Hematopoietic multipotent progenitor cell treated with erythropoietin and hydrocortisone succinate and interleukin-3 and kit ligand, for 15 days (in vitro differentiated cells): ENCODE results near the gene CYP4A11.
"Not testable (repeated sequence)": the region's sequence is repeated elsewhere in the genome, so short reads cannot be mapped to it uniquely, and the experiment has no call there.

ENCODE experiments used
- DNase-seq: peaks from one replicate; pipeline ENCODE4 v3.0.0-alpha.2; 2015; ENCODE audit warnings: low spot score

Gene CYP4A11

GRCh38 chr1:46910790-46911189 is 30.5 kb downstream of the CYP4A11 start:
- DNase-seq: no peak

DNA sequence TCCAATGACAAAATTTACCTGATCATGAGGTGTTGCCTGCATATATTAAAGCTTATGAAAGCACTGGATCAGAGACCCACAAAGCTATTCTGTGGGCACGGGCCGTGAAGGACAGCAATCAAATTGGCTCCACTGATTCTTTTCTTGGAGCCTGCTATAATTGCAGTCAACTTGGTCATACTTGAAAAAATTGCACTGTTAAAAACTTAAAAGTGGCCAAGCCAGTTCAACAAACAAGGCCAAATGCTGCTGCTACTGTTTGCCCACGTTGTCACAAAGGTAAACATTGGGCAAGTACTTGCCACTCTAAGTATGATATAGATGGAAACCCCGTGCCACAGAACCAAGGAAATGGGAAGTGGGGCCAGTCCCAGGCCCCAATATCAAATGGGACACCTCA is 37.8 kb downstream of the CYP4A11 start:
- DNase-seq: no peak

DNA sequence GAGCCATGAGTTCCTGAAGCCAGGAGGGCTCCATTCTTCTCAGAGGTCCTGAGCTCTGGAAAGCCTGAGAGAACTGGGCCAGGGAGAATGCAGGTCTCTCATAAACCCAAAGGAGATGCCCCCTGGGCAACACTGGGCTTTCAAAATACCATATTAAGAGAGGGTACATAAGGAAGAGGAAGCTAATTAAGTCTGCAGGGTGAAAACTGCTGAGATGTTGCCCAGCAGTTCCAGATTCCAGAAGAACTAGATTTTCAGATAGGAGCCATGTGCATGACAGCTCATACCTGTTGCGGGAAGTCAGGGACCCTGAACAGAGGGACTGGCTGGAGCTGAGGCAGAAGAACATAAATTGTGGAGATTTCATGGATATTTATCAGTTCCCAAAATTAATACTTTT is 40.9 kb downstream of the CYP4A11 start:
- no peak for DNase-seq

- DNase-seq: not testable (repeated sequence)
Observed at GRCh38 chr1:46881656-46882055, 59.6 kb downstream of the CYP4A11 start.
